Measurements from ENCODE around the gene SNRNP48. TPM values are rescaled to one million over a fixed set of nuclear protein-coding genes. Genes with fewer than 3 reads are reported as not detected.

The SNRNP48 gene
- total and polyA plus RNA-seq, 2 donors: 9.6 to 9.7 TPM

GRCh38 chr6:7566617-7567173 lies 23.3 kb upstream of the SNRNP48 start:
- no peaks in the 10 kb centered on the region for H3K9me3 ChIP-seq (ENCODE audit: control insufficient read depth in 2 of 2, insufficient read depth in 1 of 2, low read length in 1 of 2)

GRCh38 chr6:7568021-7568420 lies 22.0 kb upstream of the SNRNP48 start:
- Histone ChIP-seq H3K9me3 (ENCODE audit: control insufficient read depth in 2 of 2, insufficient read depth in 1 of 2, low read length in 1 of 2) (no peaks in the 10 kb centered on the region), H3K4me3 (ENCODE audit: low read length in 2 of 2) (no peak overlapping the region), H3K36me3 (ENCODE audit: control insufficient read depth in 2 of 2, insufficient read depth in 2 of 2, low read length in 1 of 2) (no peaks in the 10 kb centered on the region), H3K4me1 (ENCODE audit: control insufficient read depth in 2 of 2, insufficient read depth in 2 of 2, low read length in 2 of 2) (no peaks in the 10 kb centered on the region), H3K27ac (ENCODE audit: low read depth in 1 of 2, low read length in 1 of 2) (no peak overlapping the region), H3K27me3 (ENCODE audit: control insufficient read depth in 2 of 2, insufficient read depth in 1 of 2, low read length in 1 of 2) (peaks cover 0 to 4% of the 10 kb centered on the region in 2 donors)
- 89% methylated on average over 3 of the region's 3 CpGs for WGBS
- DNase-seq (ENCODE audit: low read depth in 6 of 9, low spot score in 9 of 9): no peak

More at GRCh38 chr6:7566617-7567173, 23.3 kb upstream of the SNRNP48 start:
- Histone ChIP-seq H3K36me3 (ENCODE audit: control insufficient read depth in 2 of 2, insufficient read depth in 2 of 2, low read length in 1 of 2) (no peaks in the 10 kb centered on the region), H3K27ac (ENCODE audit: low read depth in 1 of 2, low read length in 1 of 2) (no peak overlapping the region), H3K4me1 (ENCODE audit: control insufficient read depth in 2 of 2, insufficient read depth in 2 of 2, low read length in 2 of 2) (no peaks in the 10 kb centered on the region), H3K27me3 (ENCODE audit: control insufficient read depth in 2 of 2, insufficient read depth in 1 of 2, low read length in 1 of 2) (peaks cover 0 to 7% of the 10 kb centered on the region in 2 donors), H3K4me3 (ENCODE audit: low read length in 2 of 2) (no peak overlapping the region)
- DNase-seq (ENCODE audit: low read depth in 6 of 9, low spot score in 9 of 9): no peak
- WGBS: 93% methylated on average over 4 of the region's 4 CpGs

- Histone ChIP-seq H3K4me3 (ENCODE audit: low read length in 2 of 2) (no peak overlapping the region), H3K4me1 (ENCODE audit: control insufficient read depth in 2 of 2, insufficient read depth in 2 of 2, low read length in 2 of 2) (no peaks in the 10 kb centered on the region), H3K36me3 (ENCODE audit: control insufficient read depth in 2 of 2, insufficient read depth in 2 of 2, low read length in 1 of 2) (no peaks in the 10 kb centered on the region), H3K27ac (ENCODE audit: low read depth in 1 of 2, low read length in 1 of 2) (no peak overlapping the region), H3K27me3 (ENCODE audit: control insufficient read depth in 2 of 2, insufficient read depth in 1 of 2, low read length in 1 of 2) (peaks cover 0 to 4% of the 10 kb centered on the region in 2 donors), H3K9me3 (ENCODE audit: control insufficient read depth in 2 of 2, insufficient read depth in 1 of 2, low read length in 1 of 2) (no peaks in the 10 kb centered on the region)
- no peak for DNase-seq (ENCODE audit: low read depth in 6 of 9, low spot score in 9 of 9)
- 96% methylated on average over 13 of the region's 13 CpGs for WGBS
Observed at GRCh38 chr6:7569082-7569481, 20.9 kb upstream of the SNRNP48 start.

- H3K4me1 ChIP-seq (ENCODE audit: control insufficient read depth in 2 of 2, insufficient read depth in 2 of 2, low read length in 2 of 2): no peaks in the 10 kb centered on the region
- no peak for DNase-seq (ENCODE audit: low read depth in 6 of 9, low spot score in 9 of 9)
- H3K27ac ChIP-seq (ENCODE audit: low read depth in 1 of 2, low read length in 1 of 2): no peak overlapping the region
- H3K27me3 ChIP-seq (ENCODE audit: control insufficient read depth in 2 of 2, insufficient read depth in 1 of 2, low read length in 1 of 2): peaks cover 0 to 10% of the 10 kb centered on the region in 2 donors
- 97% methylated on average over 9 of the region's 9 CpGs for WGBS
- H3K4me3 ChIP-seq (ENCODE audit: low read length in 2 of 2): no peak overlapping the region
- no peaks in the 10 kb centered on the region for H3K9me3 ChIP-seq (ENCODE audit: control insufficient read depth in 2 of 2, insufficient read depth in 1 of 2, low read length in 1 of 2)
- no peaks in the 10 kb centered on the region for H3K36me3 ChIP-seq (ENCODE audit: control insufficient read depth in 2 of 2, insufficient read depth in 2 of 2, low read length in 1 of 2)
Observed at GRCh38 chr6:7572213-7572943, 17.6 kb upstream of the SNRNP48 start.

GRCh38 chr6:7574500-7574899 lies 15.5 kb upstream of the SNRNP48 start:
- no peak for DNase-seq (ENCODE audit: low read depth in 6 of 9, low spot score in 9 of 9)
- Histone ChIP-seq H3K9me3 (ENCODE audit: control insufficient read depth in 2 of 2, insufficient read depth in 1 of 2, low read length in 1 of 2) (no peaks in the 10 kb centered on the region), H3K4me3 (ENCODE audit: low read length in 2 of 2) (no peak overlapping the region), H3K27me3 (ENCODE audit: control insufficient read depth in 2 of 2, insufficient read depth in 1 of 2, low read length in 1 of 2) (peaks cover 0 to 16% of the 10 kb centered on the region in 2 donors), H3K36me3 (ENCODE audit: control insufficient read depth in 2 of 2, insufficient read depth in 2 of 2, low read length in 1 of 2) (no peaks in the 10 kb centered on the region), H3K4me1 (ENCODE audit: control insufficient read depth in 2 of 2, insufficient read depth in 2 of 2, low read length in 2 of 2) (no peaks in the 10 kb centered on the region), H3K27ac (ENCODE audit: low read depth in 1 of 2, low read length in 1 of 2) (no peak overlapping the region)
- WGBS: 95% methylated on average over 2 of the region's 2 CpGs

GRCh38 chr6:7578516-7578915 lies 11.5 kb upstream of the SNRNP48 start:
- Histone ChIP-seq H3K27ac (ENCODE audit: low read depth in 1 of 2, low read length in 1 of 2) (no peak overlapping the region), H3K36me3 (ENCODE audit: control insufficient read depth in 2 of 2, insufficient read depth in 2 of 2, low read length in 1 of 2) (peaks cover 0 to 3% of the 10 kb centered on the region in 2 donors), H3K4me3 (ENCODE audit: low read length in 2 of 2) (no peak overlapping the region), H3K9me3 (ENCODE audit: control insufficient read depth in 2 of 2, insufficient read depth in 1 of 2, low read length in 1 of 2) (no peaks in the 10 kb centered on the region), H3K4me1 (ENCODE audit: control insufficient read depth in 2 of 2, insufficient read depth in 2 of 2, low read length in 2 of 2) (no peaks in the 10 kb centered on the region), H3K27me3 (ENCODE audit: control insufficient read depth in 2 of 2, insufficient read depth in 1 of 2, low read length in 1 of 2) (peaks cover 0 to 16% of the 10 kb centered on the region in 2 donors)
- no peak for DNase-seq (ENCODE audit: low read depth in 6 of 9, low spot score in 9 of 9)
- 0% methylated on average over 2 of the region's 2 CpGs for WGBS

GRCh38 chr6:7578931-7579330 lies 11.1 kb upstream of the SNRNP48 start:
- Histone ChIP-seq H3K27ac (ENCODE audit: low read depth in 1 of 2, low read length in 1 of 2) (no peak overlapping the region), H3K4me1 (ENCODE audit: control insufficient read depth in 2 of 2, insufficient read depth in 2 of 2, low read length in 2 of 2) (no peaks in the 10 kb centered on the region), H3K4me3 (ENCODE audit: low read length in 2 of 2) (no peak overlapping the region), H3K36me3 (ENCODE audit: control insufficient read depth in 2 of 2, insufficient read depth in 2 of 2, low read length in 1 of 2) (peaks cover 0 to 3% of the 10 kb centered on the region in 2 donors), H3K9me3 (ENCODE audit: control insufficient read depth in 2 of 2, insufficient read depth in 1 of 2, low read length in 1 of 2) (no peaks in the 10 kb centered on the region), H3K27me3 (ENCODE audit: control insufficient read depth in 2 of 2, insufficient read depth in 1 of 2, low read length in 1 of 2) (peaks cover 0 to 16% of the 10 kb centered on the region in 2 donors)
- no peak for DNase-seq (ENCODE audit: low read depth in 6 of 9, low spot score in 9 of 9)
- WGBS: 95% methylated on average over 2 of the region's 2 CpGs

- Histone ChIP-seq H3K9me3 (ENCODE audit: control insufficient read depth in 2 of 2, insufficient read depth in 1 of 2, low read length in 1 of 2) (no peaks in the 10 kb centered on the region), H3K27me3 (ENCODE audit: control insufficient read depth in 2 of 2, insufficient read depth in 1 of 2, low read length in 1 of 2) (peaks cover 0 to 16% of the 10 kb centered on the region in 2 donors), H3K4me3 (ENCODE audit: low read length in 2 of 2) (no peak overlapping the region), H3K4me1 (ENCODE audit: control insufficient read depth in 2 of 2, insufficient read depth in 2 of 2, low read length in 2 of 2) (no peaks in the 10 kb centered on the region), H3K27ac (ENCODE audit: low read depth in 1 of 2, low read length in 1 of 2) (no peak overlapping the region), H3K36me3 (ENCODE audit: control insufficient read depth in 2 of 2, insufficient read depth in 2 of 2, low read length in 1 of 2) (peaks cover 0 to 3% of the 10 kb centered on the region in 2 donors)
- 97% methylated on average over 9 of the region's 9 CpGs for WGBS
- DNase-seq (ENCODE audit: low read depth in 6 of 9, low spot score in 9 of 9): no peak
Observed at GRCh38 chr6:7579851-7580250, 10.1 kb upstream of the SNRNP48 start.

GRCh38 chr6:7580537-7580926 lies 9.5 kb upstream of the SNRNP48 start:
- 94% methylated on average over 13 of the region's 13 CpGs for WGBS
- Histone ChIP-seq H3K4me3 (ENCODE audit: low read length in 2 of 2) (no peak overlapping the region), H3K27ac (ENCODE audit: low read depth in 1 of 2, low read length in 1 of 2) (no peak overlapping the region), H3K36me3 (ENCODE audit: control insufficient read depth in 2 of 2, insufficient read depth in 2 of 2, low read length in 1 of 2) (peaks cover 0 to 3% of the 10 kb centered on the region in 2 donors), H3K9me3 (ENCODE audit: control insufficient read depth in 2 of 2, insufficient read depth in 1 of 2, low read length in 1 of 2) (no peaks in the 10 kb centered on the region), H3K27me3 (ENCODE audit: control insufficient read depth in 2 of 2, insufficient read depth in 1 of 2, low read length in 1 of 2) (peaks cover 0 to 13% of the 10 kb centered on the region in 2 donors), H3K4me1 (ENCODE audit: control insufficient read depth in 2 of 2, insufficient read depth in 2 of 2, low read length in 2 of 2) (no peaks in the 10 kb centered on the region)
- DNase-seq (ENCODE audit: low read depth in 6 of 9, low spot score in 9 of 9): no peak

All from thymus (tissue), 11 donors.